ENCODE results near the gene STBD1. TPM values are rescaled to one million over a fixed set of nuclear protein-coding genes. Genes with fewer than 3 reads are reported as not detected.

The STBD1 gene
- total and polyA plus RNA-seq, 2 experiments from 2014 or later: 2.0 to 2.6 TPM

- Histone ChIP-seq H2AFZ (no peak overlapping the region), H3K4me2 (no peak overlapping the region), H3K4me3 (no peak overlapping the region), H3K4me1 (ENCODE audit: insufficient read depth) (peaks cover 6% of the 10 kb centered on the region; the same call in 1 of the 2 replicates), H3K27ac (ENCODE audit: low read depth) (no peak overlapping the region), H3F3A (replicated peaks; ENCODE audit: low read depth) (0 out of 2 replicates have a peak, but pooled peaks cover 2% of the 10 kb centered on the region), H3K9me2 (ENCODE audit: insufficient read depth) (peaks cover 6% of the 10 kb centered on the region; the same call in 1 of the 2 replicates), H4K20me1 (replicated peaks; ENCODE audit: insufficient read depth) (no peaks in the 10 kb centered on the region), H3K36me3 (ENCODE audit: insufficient read depth) (no peaks in the 10 kb centered on the region), H3K79me2 (replicated peaks; ENCODE audit: insufficient read depth) (no peaks in the 10 kb centered on the region), H3K27me3 (ENCODE audit: insufficient read depth) (peaks cover 16% of the 10 kb centered on the region)
- H3K4me3 Mint-ChIP-seq: no peak overlapping the region
- H3K27me3 Mint-ChIP-seq (ENCODE audit: insufficient read depth, low read depth, poor library complexity): peaks cover 15% of the 10 kb centered on the region
- no peak for TF ChIP-seq EZH2 (IDR thresholded peaks at IDR 0.05; ENCODE audit: low read depth, unreplicated experiment)
- TF ChIP-seq STAT1 (IDR thresholded peaks at IDR 0.05; ENCODE audit: unreplicated experiment): no peak
- TF ChIP-seq CTCF (conservative IDR thresholded peaks at IDR 0.05; ENCODE audit: low read depth in 2 of 2): no peak
- no peak for TF ChIP-seq ZNF331 (CRISPR knock-in tag; IDR thresholded peaks at IDR 0.05; ENCODE audit: low read depth)
- no peak for TF ChIP-seq CREB1 (CRISPR knock-in tag; IDR thresholded peaks at IDR 0.05; ENCODE audit: low read depth)
- no peak for TF ChIP-seq ZNF462 (CRISPR knock-in tag; IDR thresholded peaks at IDR 0.05)
- no peak for TF ChIP-seq POLR2AphosphoS5 (IDR thresholded peaks at IDR 0.05; ENCODE audit: low read depth)
- no peak for TF ChIP-seq JUNB (IDR thresholded peaks at IDR 0.05; ENCODE audit: unreplicated experiment)
- TF ChIP-seq ETS1 (IDR thresholded peaks at IDR 0.05): no peak
- TF ChIP-seq EZH2phosphoT487 (IDR thresholded peaks at IDR 0.05; ENCODE audit: unreplicated experiment): no peak
- no peak for TF ChIP-seq REST (IDR thresholded peaks at IDR 0.05; ENCODE audit: unreplicated experiment)
- no peak for TF ChIP-seq NANOG (IDR thresholded peaks at IDR 0.05; ENCODE audit: borderline replicate concordance)
- no peak for TF ChIP-seq ZNF114 (CRISPR knock-in tag; IDR thresholded peaks at IDR 0.05)
- no peaks in the 10 kb centered on the region for H3K36me3 Mint-ChIP-seq (ENCODE audit: low read depth)
- ATAC-seq: no peak
- no peak for DNase-seq (ENCODE audit: low spot score)
- H3K27ac Mint-ChIP-seq: no peak overlapping the region
- no peaks in the 10 kb centered on the region for H3K9me3 Mint-ChIP-seq
- no peaks in the 10 kb centered on the region for H3K4me1 Mint-ChIP-seq
Measured at GRCh38 chr4:76256968-76257367, 49.6 kb upstream of the STBD1 start.

All from GM23338 (cell line).